ENCODE results near the gene TMEM259. TPM values are rescaled to one million over a fixed set of nuclear protein-coding genes. Genes with fewer than 3 reads are reported as not detected.
A peak's percentile ranks its signal among the peaks of the same experiment; 100 is the strongest.

The TMEM259 gene
- polyA plus RNA-seq (ENCODE audit: insufficient read length in 10 of 10), result 10 to 100 TPM; 51.8 to 91.2 (median 73.3) TPM
- long read RNA-seq, donor 1, transcript TMEM259-208 (1 exons, 1,637 nt), result major isoform, 11 of 21 reads
- long read RNA-seq, donor 1, transcript TMEM259-202 (11 exons, 2,748 nt), result minor isoform, 5 of 21 reads
- long read RNA-seq, donor 1, partial matches to known transcripts, result 5 of 21 reads
- long read RNA-seq, donor 1, other reads (novel, unspliced or antisense), result 0 of 21 reads
- long read RNA-seq, donor 2, transcript TMEM259-208 (1 exons, 1,637 nt), result major isoform, 8 of 11 reads
- long read RNA-seq, donor 2, partial matches to known transcripts, result 0 of 11 reads
- long read RNA-seq, donor 2, other reads (novel, unspliced or antisense), result 0 of 11 reads
- long read RNA-seq, donor 3, result 0 reads
- long read RNA-seq, donor 4, transcript TMEM259-208 (1 exons, 1,637 nt), result major isoform, 11 of 13 reads
- long read RNA-seq, donor 4, partial matches to known transcripts, result 0 of 13 reads
- long read RNA-seq, donor 4, other reads (novel, unspliced or antisense), result 0 of 13 reads
- long read RNA-seq, donor 5, transcript TMEM259-208 (1 exons, 1,637 nt), result major isoform, 8 of 33 reads
- long read RNA-seq, donor 5, partial matches to known transcripts, result 20 of 33 reads
- long read RNA-seq, donor 5, other reads (novel, unspliced or antisense), result 0 of 33 reads
- long read RNA-seq, donor 6, transcript TMEM259-208 (1 exons, 1,637 nt), result major isoform, 14 of 20 reads
- long read RNA-seq, donor 6, transcript TMEM259-202 (11 exons, 2,748 nt), result minor isoform, 6 of 20 reads
- long read RNA-seq, donor 6, partial matches to known transcripts, result 0 of 20 reads
- long read RNA-seq, donor 6, other reads (novel, unspliced or antisense), result 0 of 20 reads
- long read RNA-seq, donor 7, transcript TMEM259-202 (11 exons, 2,748 nt), result minor isoform, 5 of 24 reads
- long read RNA-seq, donor 7, transcript TMEM259-208 (1 exons, 1,637 nt), result major isoform, 14 of 24 reads
- long read RNA-seq, donor 7, partial matches to known transcripts, result 5 of 24 reads
- long read RNA-seq, donor 7, other reads (novel, unspliced or antisense), result 0 of 24 reads
- long read RNA-seq, donor 8, transcript TMEM259-202 (11 exons, 2,748 nt), result minor isoform, 5 of 15 reads
- long read RNA-seq, donor 8, transcript TMEM259-208 (1 exons, 1,637 nt), result major isoform, 10 of 15 reads
- long read RNA-seq, donor 8, partial matches to known transcripts, result 0 of 15 reads
- long read RNA-seq, donor 8, other reads (novel, unspliced or antisense), result 0 of 15 reads
- long read RNA-seq, donor 9, partial matches to known transcripts, result 0 of 4 reads
- long read RNA-seq, donor 9, other reads (novel, unspliced or antisense), result 0 of 4 reads

DNA sequence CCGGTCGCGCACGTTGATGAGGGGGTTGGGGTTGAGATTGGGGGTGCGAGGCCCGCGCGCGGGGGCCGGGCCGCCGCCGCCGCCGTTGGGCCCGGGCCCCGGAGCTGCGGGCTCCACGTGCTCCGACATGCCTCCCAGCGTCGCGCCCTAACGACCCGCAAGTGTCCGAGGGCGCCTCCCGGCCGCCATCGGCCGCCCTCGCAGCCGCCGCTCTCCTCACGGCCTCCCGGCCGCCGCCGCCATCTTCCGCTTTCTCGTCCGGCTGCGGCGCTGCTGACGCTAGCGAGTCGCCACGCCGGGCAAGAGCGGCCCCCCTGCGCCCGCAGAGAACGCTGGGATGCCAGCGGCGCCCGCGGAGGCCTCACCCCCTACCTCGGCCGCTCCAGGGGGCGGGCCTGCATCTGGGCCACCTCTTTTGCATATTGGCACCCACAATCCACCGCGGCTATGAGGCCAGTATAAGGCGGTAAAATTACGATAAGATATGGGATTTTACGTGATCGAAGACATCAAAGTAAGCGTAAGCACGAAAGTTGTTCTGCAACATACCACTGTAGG is at the start of gene TMEM259:
Gene TMEM259, minus strand, starts transcription at position 256 of the 558 bp plus-strand sequence. Its CDS starts 127 bp downstream, at position 129.
- peak; percentile 98 to 99 (median 98) for DNase-seq

DNA sequence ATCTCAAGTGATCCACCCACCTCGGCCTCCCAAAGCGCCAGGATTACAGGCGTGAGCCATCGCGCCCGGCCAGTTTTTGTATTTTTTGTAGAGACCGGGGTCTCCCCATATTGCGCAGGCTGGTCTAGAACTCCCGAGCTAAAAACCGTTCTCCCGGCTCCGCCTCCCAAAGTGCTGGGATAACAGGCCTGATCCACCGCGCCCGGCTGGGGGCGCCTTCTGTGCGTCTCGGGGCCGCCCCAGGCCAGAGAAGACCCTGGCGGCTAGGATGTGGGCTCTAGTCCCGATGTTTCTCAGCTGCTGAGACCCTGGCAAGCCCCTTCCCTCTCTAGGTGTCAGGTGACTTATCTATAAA is 49.6 kb upstream of the TMEM259 start:
- no peak for DNase-seq

DNA sequence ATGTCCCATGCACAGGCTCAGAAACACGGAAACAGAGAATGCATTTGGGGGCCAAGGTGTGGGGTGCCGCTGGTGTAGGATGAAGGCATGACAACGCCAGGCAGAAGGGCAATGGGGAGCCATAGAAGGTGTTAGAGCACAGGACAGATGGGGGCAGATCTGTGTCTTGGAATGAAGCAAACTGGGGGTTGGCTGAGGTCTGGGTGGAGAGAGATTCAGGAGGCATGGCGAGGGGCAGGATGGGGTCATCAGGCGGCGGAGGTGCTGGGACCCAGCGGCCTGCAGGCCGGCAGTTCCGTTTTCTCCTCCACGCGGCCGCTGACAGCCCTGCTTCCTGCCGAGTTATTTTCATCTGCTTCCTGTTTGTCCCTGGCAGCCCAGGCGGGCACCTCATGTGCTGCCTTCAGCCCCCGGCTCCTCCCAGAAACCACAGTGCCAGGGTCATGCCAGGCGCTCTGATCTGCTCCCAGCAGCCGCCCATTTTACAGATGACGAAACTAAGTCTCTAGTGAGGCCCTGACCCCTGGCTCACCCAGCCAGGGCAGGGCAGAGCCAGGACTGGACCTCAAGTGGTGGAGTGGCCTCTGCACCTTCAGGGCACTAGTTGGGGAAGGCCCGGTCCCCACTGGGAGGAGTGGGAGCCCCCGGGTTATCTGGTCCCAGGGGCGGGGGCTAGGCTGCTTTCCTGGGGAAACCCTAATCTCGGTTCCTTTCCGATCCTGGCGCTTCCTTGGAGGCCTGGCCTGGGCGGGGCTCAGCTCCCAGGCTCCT is 48.3 kb upstream of the TMEM259 start:
- DNase-seq, result peak in 1 of 3 donors; percentile 28

DNA sequence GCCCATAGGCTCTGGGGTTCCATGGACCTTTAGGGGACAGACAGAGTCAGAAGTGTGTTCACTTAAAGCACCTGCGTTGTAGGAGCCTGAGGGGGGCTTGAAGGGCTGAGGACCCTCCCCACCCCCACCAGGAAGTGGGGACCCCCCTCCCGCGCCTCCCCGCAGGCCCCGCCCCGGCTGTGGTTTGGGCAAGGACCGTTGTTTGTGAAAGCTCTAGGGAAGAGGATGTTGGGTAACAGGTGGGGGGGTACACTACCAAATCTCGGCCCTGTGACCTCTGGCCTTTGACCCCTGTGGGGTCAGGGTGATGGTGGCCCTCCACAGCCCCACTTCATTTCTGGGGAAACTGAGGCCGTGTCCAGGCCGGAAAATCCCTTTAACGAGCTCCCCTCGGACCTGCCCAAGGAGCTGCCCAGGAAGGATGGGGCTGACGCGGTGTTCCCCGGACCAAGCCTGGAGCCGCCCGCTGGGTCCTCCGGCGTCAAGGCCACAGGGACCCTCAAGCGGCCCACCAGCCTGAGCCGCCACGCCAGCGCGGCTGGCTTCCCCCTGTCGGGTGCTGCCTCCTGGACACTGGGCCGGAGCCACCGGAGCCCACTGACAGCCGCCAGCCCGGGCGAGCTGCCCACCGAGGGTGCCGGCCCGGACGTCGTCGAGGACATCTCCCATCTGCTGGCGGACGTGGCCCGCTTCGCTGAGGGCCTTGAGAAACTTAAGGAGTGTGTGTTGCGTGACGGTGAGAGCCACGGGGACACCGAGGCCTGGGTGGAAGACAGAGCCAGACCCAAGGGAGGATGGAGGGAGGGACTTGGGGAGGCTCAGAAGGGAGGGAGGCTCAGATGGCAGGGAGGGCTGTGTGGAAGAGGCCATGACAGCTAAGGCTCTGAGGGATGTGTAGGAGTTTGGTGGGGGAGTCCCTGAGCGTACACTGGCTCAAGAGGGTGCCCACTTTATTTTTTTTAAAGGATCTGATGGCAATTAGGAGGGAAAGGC is 47.4 kb upstream of the TMEM259 start:
- DNase-seq, result no peak

DNA sequence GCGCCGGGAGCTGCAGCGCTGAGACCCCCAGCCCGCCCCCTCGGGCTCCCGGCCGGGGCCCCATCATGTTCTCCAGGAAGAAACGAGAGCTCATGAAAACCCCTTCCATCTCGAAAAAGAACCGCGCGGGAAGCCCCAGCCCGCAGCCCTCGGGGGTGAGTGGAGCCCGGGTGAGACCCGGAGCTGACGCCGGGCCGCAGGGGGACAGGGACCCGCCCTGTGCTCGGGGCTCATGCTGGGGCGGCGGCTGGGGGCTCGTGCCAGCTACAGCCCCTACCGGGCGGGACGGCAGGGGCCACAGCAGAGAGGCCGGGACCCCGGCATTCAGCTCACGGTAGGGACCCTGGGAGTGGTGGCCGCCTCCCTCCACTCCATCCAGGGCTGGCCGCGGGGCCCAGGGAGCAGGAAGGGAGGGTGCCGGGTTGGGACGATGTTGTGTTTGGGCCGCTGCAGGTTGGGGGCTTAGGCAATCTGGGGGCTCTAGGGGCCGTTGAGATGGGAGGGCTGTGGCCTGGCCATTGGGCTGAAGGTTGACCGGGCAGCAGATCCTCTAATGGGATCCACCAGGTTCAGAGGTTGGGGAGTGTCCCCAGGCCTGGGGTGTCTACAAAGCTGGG is 46.5 kb upstream of the TMEM259 start:
- DNase-seq, result no peak

DNA sequence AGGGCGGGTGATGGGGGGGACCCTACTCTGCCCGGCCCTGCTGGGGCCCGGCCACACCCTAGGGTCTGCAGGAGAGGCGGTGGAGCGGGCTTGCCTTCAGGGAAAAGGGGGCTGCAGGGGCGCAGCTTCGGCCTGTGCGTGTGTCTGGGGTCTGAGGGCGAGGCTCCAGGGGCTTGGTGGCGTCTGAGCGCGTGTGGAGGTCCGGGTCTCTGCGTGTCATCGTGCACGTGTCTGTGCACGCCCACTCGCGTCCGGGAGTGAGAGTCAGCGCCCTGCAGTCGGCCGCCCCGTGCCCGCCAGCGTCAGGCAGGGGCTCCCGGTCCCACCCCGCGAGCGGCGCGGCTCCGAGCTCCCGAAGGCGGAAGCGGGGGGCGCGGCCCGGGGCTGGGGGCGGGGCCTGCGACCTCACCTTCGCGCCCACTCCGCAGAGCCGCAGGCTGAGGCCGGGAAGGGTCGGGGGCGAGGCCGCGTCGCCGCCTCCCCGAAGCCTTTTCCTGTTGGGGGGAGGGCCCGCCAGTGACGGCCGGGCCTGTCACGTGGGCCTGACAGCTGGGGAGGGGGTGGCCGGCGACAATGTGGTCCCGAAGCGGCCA is 45.9 kb upstream of the TMEM259 start, which contains the start of gene ARHGAP45:
Gene ARHGAP45, plus strand, starts transcription at position 420 of the 593 bp plus-strand sequence. CDS start 239 bp downstream, outside the sequence.
- no peak for DNase-seq

DNA sequence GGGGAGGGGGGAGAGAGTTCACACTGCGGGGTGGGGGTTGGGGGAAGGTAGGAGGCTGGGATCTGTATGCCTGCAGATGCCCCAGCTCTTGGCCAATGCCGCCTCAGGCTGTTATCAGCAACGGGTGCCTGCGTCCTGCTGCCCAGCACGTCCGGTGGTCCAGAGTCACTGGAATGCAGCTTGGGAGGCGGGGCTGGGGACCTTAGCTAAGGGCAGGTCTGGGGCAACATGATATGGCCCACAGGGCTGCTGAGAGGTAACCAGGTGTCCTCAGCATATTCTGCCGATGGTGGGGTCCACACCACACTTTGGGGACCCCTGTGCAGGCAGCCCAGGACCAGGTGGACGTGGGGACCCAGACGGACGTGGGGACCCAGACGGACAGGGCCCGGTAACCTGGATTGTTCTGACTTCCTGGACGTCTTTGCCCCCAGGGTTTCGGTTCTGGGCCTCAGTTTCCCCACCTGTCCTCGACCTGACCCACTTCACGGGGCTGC is 45.4 kb upstream of the TMEM259 start:
- no peak for DNase-seq

DNA sequence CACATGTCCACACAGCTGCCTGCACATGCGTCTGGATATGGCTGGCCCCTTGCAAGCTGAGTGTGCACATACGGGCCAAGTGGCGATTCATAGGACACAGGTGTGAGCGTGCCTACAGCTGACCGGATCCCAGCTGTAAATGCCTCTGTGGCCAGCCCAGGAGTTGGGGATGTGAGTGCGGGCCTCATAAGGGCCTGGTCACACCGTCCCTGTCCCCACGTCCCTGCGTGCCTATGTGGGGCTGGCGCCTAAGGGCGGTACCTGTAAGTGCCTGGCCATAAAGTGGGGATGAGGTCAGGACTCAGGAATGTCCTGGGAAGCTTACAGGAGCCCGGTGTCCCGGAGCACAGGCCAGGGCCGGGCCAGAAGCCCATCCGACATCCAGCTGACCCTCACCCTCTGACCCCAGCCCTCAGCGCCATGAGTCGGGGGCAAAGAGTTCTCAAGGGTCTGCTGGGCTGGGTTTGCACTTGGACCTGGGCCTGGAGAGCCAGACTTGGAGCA is 44.7 kb upstream of the TMEM259 start:
- DNase-seq, result no peak

DNA sequence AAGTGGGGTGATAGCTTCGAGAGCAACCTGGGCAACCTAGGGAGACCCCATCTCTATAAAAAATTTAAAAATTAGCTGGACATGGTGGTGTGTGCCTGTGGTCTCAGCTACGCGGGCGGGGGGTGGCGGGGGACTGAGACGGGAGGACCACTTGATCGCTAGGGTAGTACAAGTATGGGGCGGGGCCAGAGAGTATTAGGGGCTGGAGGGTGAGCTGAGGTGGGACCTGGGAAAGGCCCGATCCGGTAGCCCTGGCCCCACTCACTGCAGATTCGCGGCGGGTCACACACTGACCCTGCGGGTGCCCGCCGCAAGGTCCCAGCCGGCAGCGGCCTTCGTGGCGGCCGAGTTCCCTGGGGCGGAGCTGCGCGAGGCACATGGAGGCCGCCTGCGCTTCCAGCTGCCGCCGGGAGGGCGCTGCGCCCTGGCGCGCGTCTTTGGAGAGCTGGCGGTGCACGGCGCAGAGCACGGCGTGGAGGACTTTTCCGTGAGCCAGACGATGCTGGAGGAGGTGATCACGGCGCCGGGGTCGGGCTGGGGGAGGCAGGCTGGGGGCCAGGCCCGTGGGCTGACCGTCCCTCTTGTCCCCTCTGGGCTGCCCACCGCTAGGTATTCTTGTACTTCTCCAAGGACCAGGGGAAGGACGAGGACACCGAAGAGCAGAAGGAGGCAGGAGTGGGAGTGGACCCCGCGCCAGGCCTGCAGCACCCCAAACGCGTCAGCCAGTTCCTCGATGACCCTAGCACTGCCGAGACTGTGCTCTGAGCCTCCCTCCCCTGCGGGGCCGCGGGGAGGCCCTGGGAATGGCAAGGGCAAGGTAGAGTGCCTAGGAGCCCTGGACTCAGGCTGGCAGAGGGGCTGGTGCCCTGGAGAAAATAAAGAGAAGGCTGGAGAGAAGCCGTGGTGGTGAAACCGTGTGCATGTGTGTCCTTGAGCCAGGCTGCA is 44.0 kb upstream of the TMEM259 start:
- peak in 2 of 3 donors; percentile 77 to 85 for DNase-seq

DNA sequence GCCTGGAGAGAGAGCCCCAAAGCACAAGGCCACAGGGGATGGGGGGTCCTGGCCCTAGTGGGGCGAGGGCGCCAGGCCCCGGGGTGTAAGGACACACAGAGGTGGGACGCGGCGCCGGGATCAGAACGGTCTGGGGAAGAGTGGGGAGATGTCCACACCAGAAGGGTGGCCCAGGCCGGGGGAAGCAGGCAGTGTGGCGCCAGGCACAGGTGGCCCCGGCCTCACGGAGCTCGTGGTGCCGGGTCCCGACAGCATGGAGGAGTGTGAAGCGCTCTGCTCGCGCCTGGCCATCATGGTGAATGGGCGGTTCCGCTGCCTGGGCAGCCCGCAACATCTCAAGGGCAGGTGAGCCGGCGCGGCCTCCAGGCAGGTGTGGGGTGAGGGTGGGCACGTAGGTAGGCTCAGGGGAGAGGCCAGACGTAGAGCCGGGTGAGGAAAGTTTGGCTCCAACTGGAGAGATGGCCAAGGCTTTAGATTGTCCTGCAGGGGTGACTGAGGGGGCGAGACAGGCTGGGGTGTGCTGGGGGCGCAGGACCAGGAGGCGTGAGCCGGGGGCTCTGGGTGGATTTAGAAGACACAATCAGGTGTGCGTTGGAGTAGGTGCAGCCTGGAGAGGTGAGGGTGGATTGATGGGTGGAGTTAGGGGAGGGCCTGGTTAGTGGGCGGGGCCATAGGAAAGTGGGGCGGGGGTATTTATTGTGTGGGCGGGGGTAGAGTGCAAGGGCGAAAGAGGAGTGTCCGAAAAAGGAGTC is 43.2 kb upstream of the TMEM259 start:
- no peak for DNase-seq

DNA sequence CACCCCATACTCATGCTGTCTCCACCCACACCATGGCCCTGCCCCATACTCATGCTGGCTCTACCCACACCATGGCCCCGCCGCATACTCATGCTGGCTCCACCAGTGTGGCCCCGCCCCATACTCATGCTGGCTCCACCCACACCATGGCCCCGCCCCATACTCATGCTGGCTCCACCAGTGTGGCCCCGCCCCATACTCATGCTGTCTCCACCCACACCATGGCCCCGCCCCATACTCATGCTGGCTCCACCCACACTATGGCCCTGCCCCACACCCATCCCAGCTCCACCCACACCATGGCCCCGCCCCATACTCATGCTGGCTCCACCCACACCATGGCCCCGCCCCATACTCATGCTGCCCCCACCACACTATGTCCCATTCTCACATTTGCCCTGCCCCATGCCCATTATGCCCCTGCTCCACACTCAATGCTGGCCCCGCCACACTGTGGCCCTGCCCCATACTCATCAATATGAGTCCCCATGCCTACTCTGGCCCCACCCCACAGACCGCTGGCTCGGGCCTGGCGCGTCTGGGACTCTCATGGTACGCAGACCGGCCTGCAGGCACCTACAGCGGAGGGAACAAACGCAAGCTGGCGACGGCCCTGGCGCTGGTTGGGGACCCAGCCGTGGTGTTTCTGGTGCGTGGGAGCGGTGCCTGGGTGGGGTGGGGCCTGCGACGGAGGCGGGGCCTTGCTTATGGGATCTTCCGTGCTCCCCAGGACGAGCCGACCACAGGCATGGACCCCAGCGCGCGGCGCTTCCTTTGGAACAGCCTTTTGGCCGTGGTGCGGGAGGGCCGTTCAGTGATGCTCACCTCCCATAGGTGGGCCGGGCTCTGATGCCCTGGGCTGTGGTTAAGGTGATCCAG is 42.3 kb upstream of the TMEM259 start:
- no peak for DNase-seq

DNA sequence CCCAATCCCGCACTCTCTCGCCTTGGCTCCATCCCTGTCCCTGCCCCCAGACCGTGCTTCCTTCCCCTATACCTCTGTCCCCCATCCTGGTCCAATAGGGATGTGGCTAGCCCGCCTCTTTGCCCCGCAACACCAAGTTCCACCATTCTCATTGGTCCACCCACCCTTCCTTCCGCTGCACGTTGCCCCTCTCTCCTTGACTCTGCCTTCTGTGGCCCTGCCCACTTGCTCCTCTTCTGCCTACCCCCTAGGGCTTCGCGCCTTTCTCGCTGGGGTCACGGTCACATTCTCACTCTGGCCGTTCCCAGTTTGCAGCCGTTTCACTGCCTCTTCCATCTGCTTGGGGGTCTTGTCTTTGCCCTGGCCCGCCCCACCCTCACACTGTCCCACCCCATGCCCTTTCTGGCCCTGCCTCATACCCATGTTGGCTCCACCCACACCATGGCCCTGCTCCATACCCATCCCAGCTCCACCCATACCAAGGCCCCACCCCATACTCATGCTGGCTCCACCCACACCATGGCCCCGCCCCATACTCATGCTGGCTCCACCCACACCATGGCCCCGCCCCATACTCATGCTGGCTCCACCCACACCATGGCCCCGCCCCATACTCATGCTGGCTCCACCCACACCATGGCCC is 41.6 kb upstream of the TMEM259 start:
- DNase-seq, result no peak

DNA sequence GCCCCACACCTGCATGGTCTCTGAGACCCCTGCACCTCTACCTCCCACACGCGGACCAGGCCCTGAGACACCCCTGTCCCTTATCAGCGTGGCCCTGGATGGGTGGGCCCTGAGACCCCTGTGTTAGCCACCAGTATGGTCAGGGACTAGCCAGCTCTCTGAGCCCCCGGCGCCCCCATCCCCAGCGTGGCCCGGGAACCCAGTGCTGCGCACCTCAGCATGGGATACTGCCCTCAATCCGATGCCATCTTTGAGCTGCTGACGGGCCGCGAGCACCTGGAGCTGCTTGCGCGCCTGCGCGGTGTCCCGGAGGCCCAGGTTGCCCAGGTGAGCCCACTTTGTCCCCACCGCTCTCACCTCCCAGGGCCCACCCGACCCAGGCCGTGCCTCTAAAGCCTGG is 41.1 kb upstream of the TMEM259 start:
- DNase-seq, result no peak

DNA sequence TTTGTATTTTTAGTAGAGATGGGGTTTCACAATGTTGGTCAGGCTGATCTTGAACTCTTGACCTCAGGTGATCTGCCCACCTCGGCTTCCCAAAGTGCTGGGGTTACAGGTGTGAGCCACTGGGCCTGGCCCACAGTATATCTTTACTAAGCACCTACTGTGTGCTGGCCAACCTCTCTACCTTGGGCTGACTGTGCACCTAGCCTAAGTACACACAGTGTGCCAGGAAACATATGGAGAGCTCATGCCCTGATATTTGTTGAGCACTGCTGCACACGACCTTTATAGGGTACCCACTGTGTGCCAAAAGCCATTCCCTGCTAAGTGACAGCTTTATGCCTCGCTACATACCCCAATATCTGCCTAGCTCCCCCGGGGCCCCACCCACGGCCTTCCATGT is 39.8 kb upstream of the TMEM259 start:
- DNase-seq, result no peak
